ENCODE measurements around the gene SBNO1. TPM values are rescaled to one million over a fixed set of nuclear protein-coding genes. Genes with fewer than 3 reads are reported as not detected.

The SBNO1 gene
- total RNA-seq, 2 experiments from 2014 or later = 38.9 to 39.9 TPM

- Mint-ChIP-seq H3K4me3 (peak overlapping the region; percentile 40), H3K4me1 (ENCODE audit: low read depth) (peaks cover 32% of the 10 kb centered on the region), H3K36me3 (ENCODE audit: low read depth) (peaks cover 2% of the 10 kb centered on the region), H3K27me3 (ENCODE audit: low read depth) (no peaks in the 10 kb centered on the region), H3K9me3 (ENCODE audit: insufficient read depth) (no peaks in the 10 kb centered on the region), H3K27ac (peak overlapping the region; percentile 52)
- no peak for DNase-seq
- no peak for ATAC-seq
- ChIA-PET CTCF (interaction anchor here (0.6 to 2.9 kb wide), 2 partner anchors 30 to 314 kb away, joined by 5 to 13 read pairs; no protein-coding TSS in a partner anchor), POLR2A (interaction anchor here (1.2 to 2.3 kb wide), 2 partner anchors 35 kb away, joined by 7 to 12 read pairs; partner anchors contain the start of genes MPHOSPH9 and MTRFR)
Observed at GRCh38 chr12:123267991-123268843, 96.4 kb downstream of the SBNO1 start.

GRCh38 chr12:123267335-123267920 lies 97.2 kb downstream of the SBNO1 start:
- no peaks in the 10 kb centered on the region for H3K9me3 Mint-ChIP-seq (ENCODE audit: insufficient read depth)
- H3K27me3 Mint-ChIP-seq (ENCODE audit: low read depth) = no peaks in the 10 kb centered on the region
- peaks cover 29% of the 10 kb centered on the region for H3K4me1 Mint-ChIP-seq (ENCODE audit: low read depth)
- peak overlapping the region; percentile 57 for H3K27ac Mint-ChIP-seq
- ChIA-PET CTCF (interaction anchor here (0.5 to 2.9 kb wide), 3 partner anchors 26 to 98 kb away, joined by 3 to 13 read pairs (median 3); no protein-coding TSS in a partner anchor), POLR2A (interaction anchor here (1.2 kb wide), 1 partner anchor 35 kb away, joined by 7 read pairs; the partner anchor contains the start of genes MPHOSPH9 and MTRFR)
- ATAC-seq (no peak), DNase-seq (no peak)
- H3K36me3 Mint-ChIP-seq (ENCODE audit: low read depth) = peaks cover 5% of the 10 kb centered on the region
- H3K4me3 Mint-ChIP-seq = no peak overlapping the region

- ATAC-seq = no peak
- H3K27me3 Mint-ChIP-seq (ENCODE audit: low read depth) = no peaks in the 10 kb centered on the region
- H3K9me3 Mint-ChIP-seq (ENCODE audit: insufficient read depth) = no peaks in the 10 kb centered on the region
- H3K36me3 Mint-ChIP-seq (ENCODE audit: low read depth) = peaks cover 5% of the 10 kb centered on the region
- no peak overlapping the region for H3K27ac Mint-ChIP-seq
- CTCF ChIA-PET = interaction anchor here (0.5 to 2.9 kb wide), 3 partner anchors 25 to 98 kb away, joined by 3 to 13 read pairs (median 3); no protein-coding TSS in a partner anchor
- POLR2A ChIA-PET = interaction anchor here (1.2 kb wide), 1 partner anchor 34 kb away, joined by 7 read pairs; the partner anchor contains the start of genes MPHOSPH9 and MTRFR
- DNase-seq = no peak
- H3K4me3 Mint-ChIP-seq = no peak overlapping the region
- H3K4me1 Mint-ChIP-seq (ENCODE audit: low read depth) = peaks cover 30% of the 10 kb centered on the region
Observed at GRCh38 chr12:123266679-123267277, 97.9 kb downstream of the SBNO1 start.

- CTCF ChIA-PET = interaction anchor here (1.0 to 1.9 kb wide), 2 partner anchors 99 to 316 kb away, joined by 3 to 7 read pairs; no protein-coding TSS in a partner anchor
- no peak for ATAC-seq
- peaks cover 32% of the 10 kb centered on the region for H3K4me1 Mint-ChIP-seq (ENCODE audit: low read depth)
- POLR2A ChIA-PET = no interaction called here
- H3K27ac Mint-ChIP-seq = no peak overlapping the region
- no peaks in the 10 kb centered on the region for H3K9me3 Mint-ChIP-seq (ENCODE audit: insufficient read depth)
- peaks cover 9% of the 10 kb centered on the region for H3K36me3 Mint-ChIP-seq (ENCODE audit: low read depth)
- no peaks in the 10 kb centered on the region for H3K27me3 Mint-ChIP-seq (ENCODE audit: low read depth)
- no peak for DNase-seq
- no peak overlapping the region for H3K4me3 Mint-ChIP-seq
Observed at GRCh38 chr12:123265851-123266678, 98.6 kb downstream of the SBNO1 start.

GRCh38 chr12:123264642-123265041 lies 100.0 kb downstream of the SBNO1 start:
- Mint-ChIP-seq H3K27me3 (ENCODE audit: low read depth) (no peaks in the 10 kb centered on the region), H3K36me3 (ENCODE audit: low read depth) (peaks cover 21% of the 10 kb centered on the region), H3K4me1 (ENCODE audit: low read depth) (peaks cover 24% of the 10 kb centered on the region), H3K9me3 (ENCODE audit: insufficient read depth) (no peaks in the 10 kb centered on the region), H3K4me3 (no peak overlapping the region), H3K27ac (no peak overlapping the region)
- DNase-seq = peak; percentile 34
- ATAC-seq = no peak
- ChIA-PET POLR2A (no interaction called here), CTCF (interaction anchor here (0.8 to 1.9 kb wide), 2 partner anchors 42 to 317 kb away, joined by 3 to 7 read pairs; no protein-coding TSS in a partner anchor)

- Mint-ChIP-seq H3K4me1 (ENCODE audit: low read depth) (peaks cover 13% of the 10 kb centered on the region), H3K36me3 (ENCODE audit: low read depth) (peaks cover 25% of the 10 kb centered on the region), H3K9me3 (ENCODE audit: insufficient read depth) (no peaks in the 10 kb centered on the region), H3K27ac (peak overlapping the region; percentile 26), H3K27me3 (ENCODE audit: low read depth) (no peaks in the 10 kb centered on the region), H3K4me3 (no peak overlapping the region)
- POLR2A ChIA-PET = interaction anchor here (1.8 kb wide), 1 partner anchor 31 kb away, joined by 9 read pairs; the partner anchor contains the start of genes MPHOSPH9 and MTRFR
- DNase-seq (no peak), ATAC-seq (no peak)
- CTCF ChIA-PET = interaction anchor here (0.7 kb wide), 1 partner anchor 255 kb away, joined by 3 read pairs; no protein-coding TSS in a partner anchor
Observed at GRCh38 chr12:123263196-123263817, 101.3 kb downstream of the SBNO1 start.

- H3K27ac Mint-ChIP-seq = no peak overlapping the region
- H3K36me3 Mint-ChIP-seq (ENCODE audit: low read depth) = peaks cover 39% of the 10 kb centered on the region
- H3K9me3 Mint-ChIP-seq (ENCODE audit: insufficient read depth) = no peaks in the 10 kb centered on the region
- H3K4me3 Mint-ChIP-seq = no peak overlapping the region
- no peaks in the 10 kb centered on the region for H3K27me3 Mint-ChIP-seq (ENCODE audit: low read depth)
- peaks cover 7% of the 10 kb centered on the region for H3K4me1 Mint-ChIP-seq (ENCODE audit: low read depth)
- ATAC-seq (no peak), DNase-seq (no peak)
- ChIA-PET CTCF (interaction anchor here (1.0 kb wide), 2 partner anchors 9 to 357 kb away, joined by 3 read pairs; no protein-coding TSS in a partner anchor), POLR2A (interaction anchor here (1.8 kb wide), 1 partner anchor 28 kb away, joined by 9 read pairs; the partner anchor contains the start of genes MPHOSPH9 and MTRFR)
Observed at GRCh38 chr12:123261196-123261595, 103.5 kb downstream of the SBNO1 start.

GRCh38 chr12:123260081-123260480 lies 104.6 kb downstream of the SBNO1 start:
- Mint-ChIP-seq H3K9me3 (ENCODE audit: insufficient read depth) (no peaks in the 10 kb centered on the region), H3K36me3 (ENCODE audit: low read depth) (peaks cover 43% of the 10 kb centered on the region), H3K4me3 (no peak overlapping the region), H3K27ac (no peak overlapping the region), H3K4me1 (ENCODE audit: low read depth) (peaks cover 7% of the 10 kb centered on the region), H3K27me3 (ENCODE audit: low read depth) (no peaks in the 10 kb centered on the region)
- ChIA-PET POLR2A (no interaction called here), CTCF (interaction anchor here (0.7 kb wide), 1 partner anchor 216 kb away, joined by 3 read pairs; no protein-coding TSS in a partner anchor)
- no peak for ATAC-seq
- no peak for DNase-seq

- CTCF ChIA-PET = interaction anchor here (2.3 kb wide), 1 partner anchor 10 kb away, joined by 5 read pairs; no protein-coding TSS in a partner anchor
- H3K36me3 Mint-ChIP-seq (ENCODE audit: low read depth) = peaks cover 54% of the 10 kb centered on the region
- H3K27me3 Mint-ChIP-seq (ENCODE audit: low read depth) = no peaks in the 10 kb centered on the region
Observed at GRCh38 chr12:123258593-123258992, 106.1 kb downstream of the SBNO1 start.

GRCh38 chr12:123254853-123255446 lies 109.7 kb downstream of the SBNO1 start:
- no peak overlapping the region for H3K27ac Mint-ChIP-seq

More at GRCh38 chr12:123258593-123258992, 106.1 kb downstream of the SBNO1 start:
- no peak for ATAC-seq
- Mint-ChIP-seq H3K4me3 (no peak overlapping the region), H3K27ac (no peak overlapping the region), H3K9me3 (ENCODE audit: insufficient read depth) (no peaks in the 10 kb centered on the region), H3K4me1 (ENCODE audit: low read depth) (peaks cover 7% of the 10 kb centered on the region)
- no peak for DNase-seq
- POLR2A ChIA-PET = interaction anchor here (1.1 kb wide), 1 partner anchor 11 kb away, joined by 3 read pairs; no protein-coding TSS in a partner anchor

More at GRCh38 chr12:123254853-123255446, 109.7 kb downstream of the SBNO1 start:
- peaks cover 20% of the 10 kb centered on the region for H3K4me1 Mint-ChIP-seq (ENCODE audit: low read depth)
- POLR2A ChIA-PET = no interaction called here
- no peaks in the 10 kb centered on the region for H3K9me3 Mint-ChIP-seq (ENCODE audit: insufficient read depth)
- H3K36me3 Mint-ChIP-seq (ENCODE audit: low read depth) = peaks cover 51% of the 10 kb centered on the region
- no peak for ATAC-seq
- CTCF ChIA-PET = no interaction called here
- no peak for DNase-seq
- no peaks in the 10 kb centered on the region for H3K27me3 Mint-ChIP-seq (ENCODE audit: low read depth)
- H3K4me3 Mint-ChIP-seq = no peak overlapping the region
